H1 (cell line): ENCODE data around the gene TTC27. TPM values are rescaled to one million over a fixed set of nuclear protein-coding genes. Genes with fewer than 3 reads are reported as not detected.

Experiments used
- CTCF ChIA-PET: fragments of 300-600 bp; sonication (Branson Sonifier 250); formaldehyde crosslinking; loops from one replicate; lab custom pipeline; 2021; ENCODE audit not compliant: partially characterized antibody; lab: Charles Lee
- POLR2A ChIA-PET: fragments of 300-600 bp; sonication (Branson Sonifier 250); formaldehyde crosslinking; loops from one replicate; lab custom pipeline; 2021; ENCODE audit warnings: inconsistent platforms; ENCODE audit not compliant: partially characterized antibody; lab: Charles Lee
- DNase-seq, 2 experiments: peaks; one replicate each; pipeline versions ENCODE4 v3.0.0 to v3.0.0-alpha.2; 2010 to 2022; ENCODE audit warnings: low spot score in 2 of 2, low read depth in 1 of 2, mixed read lengths in 1 of 2
- FAIRE-seq: peaks from 2 replicates; lab custom pipeline; 2011; peaks lifted over from hg19 to GRCh38; lab: Jason Lieb, UNC
- H2AFZ ChIP-seq: 2 replicates; pipeline ENCODE4 v1.8.1; 2012; ENCODE audit warnings: low read length, inconsistent platforms
- H2AK5ac ChIP-seq: 2 replicates; pipeline ENCODE4 v1.6.1; 2013; ENCODE audit warnings: low read depth, low read length
- H2BK120ac ChIP-seq: replicated peaks from 2 replicates; pipeline ENCODE3; 2013; ENCODE audit warnings: low read depth, low read length, inconsistent platforms
- H2BK12ac ChIP-seq: 2 replicates; pipeline ENCODE4 v1.6.1; 2013; ENCODE audit warnings: low read depth, low read length
- H2BK15ac ChIP-seq: 2 replicates; pipeline ENCODE4 v1.6.1; 2013; ENCODE audit warnings: low read length
- H2BK20ac ChIP-seq: 2 replicates; pipeline ENCODE4 v1.6.1; 2013; ENCODE audit warnings: low read length
- H2BK5ac ChIP-seq: 2 replicates; pipeline ENCODE4 v1.6.1; 2013; ENCODE audit warnings: low read depth, low read length
- H3K14ac ChIP-seq: 2 replicates; pipeline ENCODE4 v1.6.1; 2013; ENCODE audit warnings: inconsistent platforms; ENCODE audit not compliant: insufficient read length
- H3K18ac ChIP-seq: 2 replicates; pipeline ENCODE4 v1.6.1; 2013; ENCODE audit warnings: low read length; ENCODE audit errors: extremely low read depth
- H3K23ac ChIP-seq: 2 replicates; pipeline ENCODE4 v1.6.1; 2013; ENCODE audit warnings: inconsistent platforms; ENCODE audit not compliant: insufficient read length
- H3K23me2 ChIP-seq: 2 replicates; pipeline ENCODE4 v1.6.1; 2013; ENCODE audit warnings: low read depth, low read length
- H3K27ac ChIP-seq: 2 replicates; pipeline ENCODE4 v1.6.1; 2011; ENCODE audit warnings: low read depth, low read length, inconsistent platforms
- H3K27me3 ChIP-seq, 4 experiments: replicated peaks in 1 of 4; 1 replicate in 1 of 4; 2 replicates in 3 of 4; pipeline versions ENCODE4 v1.6.1 to v1.8.1; 2011 to 2013; ENCODE audit warnings: low read length in 3 of 4, mild to moderate bottlenecking in 3 of 4, inconsistent platforms in 2 of 4, mixed read lengths in 2 of 4, moderate library complexity in 1 of 4; ENCODE audit not compliant: control insufficient read depth in 3 of 4, insufficient read depth in 3 of 4; ENCODE audit errors: extremely low read depth in 1 of 4
- H3K36me3 ChIP-seq, 4 experiments: 2 replicates each; pipeline versions ENCODE4 v1.6.1 to v1.8.1; 2011 to 2013; ENCODE audit warnings: mild to moderate bottlenecking in 4 of 4, low read length in 3 of 4, moderate library complexity in 2 of 4, control low read depth in 1 of 4, inconsistent platforms in 1 of 4; ENCODE audit not compliant: insufficient read depth in 4 of 4, control insufficient read depth in 2 of 4
- H3K4ac ChIP-seq: replicated peaks from 2 replicates; pipeline ENCODE3; 2013; ENCODE audit warnings: low read length, low read depth, mixed read lengths, inconsistent platforms; ENCODE audit not compliant: insufficient read length
- H3K4me1 ChIP-seq, 4 experiments: replicated peaks in 1 of 4; 1 replicate in 1 of 4; 2 replicates in 3 of 4; pipeline versions ENCODE4 v1.6.1 to v1.8.1; 2011 to 2013; ENCODE audit warnings: low read length in 3 of 4, inconsistent platforms in 2 of 4, mixed read lengths in 1 of 4; ENCODE audit not compliant: insufficient read depth in 4 of 4, control insufficient read depth in 3 of 4
- H3K4me2 ChIP-seq, 2 experiments: 2 replicates each; pipeline versions ENCODE4 v1.6.1 to v1.8.1; 2011 to 2013; ENCODE audit warnings: low read depth in 2 of 2, low read length in 2 of 2, control low read depth in 1 of 2, inconsistent platforms in 1 of 2, mild to moderate bottlenecking in 1 of 2; ENCODE audit not compliant: insufficient read depth in 1 of 2
- H3K4me3 ChIP-seq, 4 experiments: fragments of 200-600, 300-600 bp in 1 of 4; sonication (generic), shearing (Covaris generic), sonication (Bioruptor Twin) in 1 of 4; 2 replicates each; pipeline versions ENCODE4 v1.5.1 to v1.8.1; 2011 to 2016; ENCODE audit warnings: low read length in 4 of 4, low read depth in 3 of 4, control low read depth in 2 of 4, inconsistent platforms in 2 of 4, mild to moderate bottlenecking in 2 of 4, mixed read lengths in 1 of 4, moderate library complexity in 1 of 4; ENCODE audit not compliant: insufficient read depth in 2 of 4; ENCODE audit errors: extremely low read depth in 1 of 4
- H3K56ac ChIP-seq: replicated peaks from 2 replicates; pipeline ENCODE3; 2013; ENCODE audit warnings: low read depth, mild to moderate bottlenecking, mixed read lengths, low read length, inconsistent platforms; ENCODE audit not compliant: insufficient read length
- H3K79me1 ChIP-seq: 2 replicates; pipeline ENCODE4 v1.6.1; 2013; ENCODE audit warnings: low read depth, low read length, control low read depth
- H3K79me2 ChIP-seq, 2 experiments: 2 replicates each; pipeline versions ENCODE4 v1.6.1 to v1.8.1; 2012 to 2013; ENCODE audit warnings: low read length in 2 of 2, mild to moderate bottlenecking in 2 of 2, inconsistent platforms in 1 of 2; ENCODE audit not compliant: insufficient read depth in 2 of 2, control insufficient read depth in 1 of 2
- H3K9ac ChIP-seq, 4 experiments: replicated peaks in 1 of 4; 1 replicate in 1 of 4; 2 replicates in 3 of 4; pipeline versions ENCODE4 v1.6.1 to v1.8.1; 2011 to 2013; ENCODE audit warnings: low read depth in 3 of 4, low read length in 3 of 4, control low read depth in 2 of 4, mild to moderate bottlenecking in 2 of 4, moderate library complexity in 2 of 4, inconsistent platforms in 1 of 4; ENCODE audit errors: extremely low read depth in 1 of 4
- H3K9me3 ChIP-seq, 2 experiments: 2 replicates each; pipeline versions ENCODE4 v1.6.1 to v1.8.1; 2012 to 2013; ENCODE audit warnings: mild to moderate bottlenecking in 2 of 2, moderate library complexity in 2 of 2, control low read depth in 1 of 2, inconsistent platforms in 1 of 2, low read depth in 1 of 2, low read length in 1 of 2, mixed read lengths in 1 of 2; ENCODE audit not compliant: insufficient read depth in 2 of 2
- H4K20me1 ChIP-seq, 2 experiments: replicated peaks in 1 of 2; 2 replicates each; pipeline versions ENCODE3 to v1.8.1; 2011 to 2013; ENCODE audit warnings: inconsistent platforms in 2 of 2, low read length in 2 of 2, mild to moderate bottlenecking in 1 of 2; ENCODE audit not compliant: insufficient read depth in 2 of 2, control insufficient read depth in 1 of 2
- H4K5ac ChIP-seq: 2 replicates; pipeline ENCODE4 v1.6.1; 2013; ENCODE audit warnings: low read length, low read depth, mixed read lengths, inconsistent platforms; ENCODE audit not compliant: insufficient read length
- H4K8ac ChIP-seq: 2 replicates; pipeline ENCODE4 v1.8.0; 2013; ENCODE audit warnings: mild to moderate bottlenecking, moderate library complexity, low read length, inconsistent platforms; ENCODE audit not compliant: insufficient read depth; ENCODE audit errors: extremely low read depth
- H4K91ac ChIP-seq: replicated peaks from 2 replicates; pipeline ENCODE3; 2013; ENCODE audit warnings: low read length, mixed read lengths, inconsistent platforms; ENCODE audit not compliant: insufficient read length
- BRCA1 ChIP-seq: IDR thresholded peaks from 2 replicates; pipeline ENCODE4 v1.6.1; 2012; ENCODE audit warnings: low read depth, low read length, improper control_type of control experiment
- CHD1 ChIP-seq: IDR thresholded peaks from 2 replicates; pipeline ENCODE4 v1.6.1; 2012; ENCODE audit warnings: low read depth, low read length, improper control_type of control experiment
- CHD2 ChIP-seq: IDR thresholded peaks from 2 replicates; pipeline ENCODE4 v1.6.1; 2012; ENCODE audit warnings: low read length, improper control_type of control experiment
- GABPA ChIP-seq: IDR thresholded peaks from 2 replicates; pipeline ENCODE4 v1.6.1; 2011; ENCODE audit warnings: mild to moderate bottlenecking, low read length, moderate library complexity, borderline replicate concordance; ENCODE audit not compliant: insufficient read depth
- GTF2F1 ChIP-seq: IDR thresholded peaks from 2 replicates; pipeline ENCODE4 v1.6.1; 2012; ENCODE audit warnings: low read depth, low read length, improper control_type of control experiment, borderline replicate concordance
- JUN ChIP-seq: IDR thresholded peaks from 2 replicates; pipeline ENCODE4 v1.6.1; 2011; ENCODE audit warnings: low read depth, mild to moderate bottlenecking, improper control_type of control experiment, low read length
- KDM4A ChIP-seq: IDR thresholded peaks from one replicate; pipeline ENCODE4 v1.7.1; 2012; ENCODE audit warnings: low read depth, mild to moderate bottlenecking, moderate library complexity, low read length, inconsistent platforms; ENCODE audit not compliant: severe bottlenecking
- KDM5A ChIP-seq: fragments of 200-600 bp; IDR thresholded peaks from 2 replicates; pipeline ENCODE4 v1.7.1; 2012; ENCODE audit warnings: mild to moderate bottlenecking, low read length, inconsistent platforms, mixed read lengths
- SP4 ChIP-seq: IDR thresholded peaks from 2 replicates; pipeline ENCODE4 v1.6.1; 2012; ENCODE audit warnings: low read length, inconsistent platforms
- TAF1 ChIP-seq: IDR thresholded peaks from 2 replicates; pipeline ENCODE4 v1.6.1; 2011; ENCODE audit warnings: mild to moderate bottlenecking, low read depth, low read length
- TAF7 ChIP-seq: optimal IDR thresholded peaks from 2 replicates; pipeline ENCODE3; 2011; ENCODE audit warnings: low read depth, mild to moderate bottlenecking, inconsistent platforms, low read length, moderate library complexity, borderline replicate concordance
- WGBS, 2 experiments: shearing (Covaris generic) in 1 of 2; methylation state at CpG; one replicate each; pipeline versions ENCODE4 v1.1.6 to v1.1.7; 2013 to 2015; ENCODE audit warnings: low lambda C conversion rate in 2 of 2, mixed read lengths in 2 of 2, inconsistent platforms in 1 of 2, low coverage in 1 of 2, missing lambda C conversion rate in 1 of 2; ENCODE audit not compliant: insufficient replicate concordance in 2 of 2, insufficient coverage in 1 of 2, insufficient read length in 1 of 2; ENCODE audit errors: extremely low coverage in 1 of 2, missing lambda C conversion rate in 1 of 2; 5-methylcytosine and 5-hydroxymethylcytosine counted together
- polyA plus RNA-seq, 7 experiments: library from polyadenylated mRNA; depleted of rRNA in 3 of 7; stranded (reverse) in 5 of 7; unstranded in 2 of 7; fragments of >200 nt in 5 of 7; fragments of 200-250 nt in 2 of 7; gene quantifications; 1 replicate in 5 of 7; 2 replicates in 1 of 7; 4 replicates in 1 of 7; pipeline versions ENCODE4 v1.2.1 to v1.2.3, GENCODE V29; 2011 to 2013; ENCODE audit warnings: missing spikeins in 2 of 7, mixed read lengths in 2 of 7
- total RNA-seq: library from RNA; stranded (reverse); fragmentation: NEBNext Ultra II Directional; extraction: Animal tissue kit (Norgen Biotek cat#: 25700); gene quantifications from 2 replicates; pipeline ENCODE4 v1.2.1, GENCODE V29; 2021
- TF ChIP-seq, protein P1 (sequence below): IDR thresholded peaks from 2 replicates; pipeline ENCODE4 v1.6.1; 2012; ENCODE audit warnings: inconsistent platforms
- TF ChIP-seq, protein P2 (sequence below): IDR thresholded peaks from 2 replicates; pipeline ENCODE4 v1.6.1; 2012; ENCODE audit warnings: low read length, inconsistent platforms

Gene TTC27
- total and polyA plus RNA-seq, 2 of the 8 experiments (the other 6 are each of a cell fraction or from before 2014, with no cell fraction given) = 13.8 to 29.1 TPM

DNA sequence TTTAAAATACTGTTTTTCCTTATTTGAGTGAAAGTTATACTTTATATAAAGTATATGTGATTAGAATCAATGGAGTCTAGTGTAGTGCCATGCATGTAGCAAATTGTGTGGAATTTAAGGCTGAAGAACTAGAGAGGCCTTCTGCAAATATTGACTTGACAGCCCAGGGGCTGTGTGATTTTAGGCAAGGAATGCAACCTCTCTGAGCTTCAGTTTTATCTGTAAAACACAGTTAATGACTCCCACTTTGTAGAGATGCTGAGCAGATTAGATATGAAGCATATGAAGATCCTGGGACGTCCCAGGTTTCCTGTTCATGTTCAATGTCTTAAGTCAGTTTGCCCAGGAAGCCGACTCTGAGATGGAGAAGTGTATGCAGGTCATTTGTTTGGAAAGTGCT is 235.5 kb downstream of the TTC27 start:
- Histone ChIP-seq H3K36me3 (no peaks in the 10 kb centered on the region), H3K4ac (no peak overlapping the region), H3K79me1 (no peaks in the 10 kb centered on the region), H4K5ac (no peak overlapping the region), H3K9me3 (no peaks in the 10 kb centered on the region), H3K9ac (no peak overlapping the region), H4K91ac (no peak overlapping the region), H3K4me1 (no peaks in the 10 kb centered on the region), H3K79me2 (no peaks in the 10 kb centered on the region), H4K20me1 (no peaks in the 10 kb centered on the region), H2BK12ac (no peak overlapping the region), H2BK20ac (no peak overlapping the region), H3K18ac (no peak overlapping the region), H3K23ac (no peak overlapping the region), H2BK15ac (no peak overlapping the region), H3K4me2 (no peak overlapping the region), H3K23me2 (no peaks in the 10 kb centered on the region), H2BK120ac (no peak overlapping the region), H2AK5ac (no peak overlapping the region), H2AFZ (no peak overlapping the region; the same call in 1 of the 2 replicates), H3K27ac (no peak overlapping the region), H3K14ac (no peak overlapping the region), H3K4me3 (no peak overlapping the region), H3K56ac (no peak overlapping the region), H4K8ac (no peak overlapping the region; the same call in 1 of the 2 replicates), H2BK5ac (no peak overlapping the region), H3K27me3 (no peaks in the 10 kb centered on the region)
- TF ChIP-seq TAF7 (no peak), CHD1 (no peak), TAF1 (no peak), SP4 (no peak), CHD2 (no peak), BRCA1 (no peak), KDM5A (no peak), GABPA (no peak), JUN (no peak), KDM4A (no peak), GTF2F1 (no peak)
- TF ChIP-seq, protein P1, sequence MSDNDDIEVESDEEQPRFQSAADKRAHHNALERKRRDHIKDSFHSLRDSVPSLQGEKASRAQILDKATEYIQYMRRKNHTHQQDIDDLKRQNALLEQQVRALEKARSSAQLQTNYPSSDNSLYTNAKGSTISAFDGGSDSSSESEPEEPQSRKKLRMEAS = no peak
- TF ChIP-seq, protein P2, sequence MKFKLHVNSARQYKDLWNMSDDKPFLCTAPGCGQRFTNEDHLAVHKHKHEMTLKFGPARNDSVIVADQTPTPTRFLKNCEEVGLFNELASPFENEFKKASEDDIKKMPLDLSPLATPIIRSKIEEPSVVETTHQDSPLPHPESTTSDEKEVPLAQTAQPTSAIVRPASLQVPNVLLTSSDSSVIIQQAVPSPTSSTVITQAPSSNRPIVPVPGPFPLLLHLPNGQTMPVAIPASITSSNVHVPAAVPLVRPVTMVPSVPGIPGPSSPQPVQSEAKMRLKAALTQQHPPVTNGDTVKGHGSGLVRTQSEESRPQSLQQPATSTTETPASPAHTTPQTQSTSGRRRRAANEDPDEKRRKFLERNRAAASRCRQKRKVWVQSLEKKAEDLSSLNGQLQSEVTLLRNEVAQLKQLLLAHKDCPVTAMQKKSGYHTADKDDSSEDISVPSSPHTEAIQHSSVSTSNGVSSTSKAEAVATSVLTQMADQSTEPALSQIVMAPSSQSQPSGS = no peak
- POLR2A ChIA-PET = interaction anchor here (1.3 kb wide), 1 partner anchor 31 kb away, joined by 3 read pairs; no protein-coding TSS in a partner anchor
- 96% methylated on average over 2 of the region's 2 CpGs; no CpG with 5 or more reads in 1 of the 2 experiments for WGBS, 2 experiments
- no peak for FAIRE-seq
- DNase-seq = no peak
- CTCF ChIA-PET = interaction anchor here (0.5 to 1.2 kb wide), 2 partner anchors 38 to 156 kb away, joined by 3 read pairs; no protein-coding TSS in a partner anchor
